ENCODE measurements around the gene TNIP3.
"Not testable (repeated sequence)": the region's sequence is repeated elsewhere in the genome, so short reads cannot be mapped to it uniquely, and the experiment has no call there.

Gene TNIP3, protein sequence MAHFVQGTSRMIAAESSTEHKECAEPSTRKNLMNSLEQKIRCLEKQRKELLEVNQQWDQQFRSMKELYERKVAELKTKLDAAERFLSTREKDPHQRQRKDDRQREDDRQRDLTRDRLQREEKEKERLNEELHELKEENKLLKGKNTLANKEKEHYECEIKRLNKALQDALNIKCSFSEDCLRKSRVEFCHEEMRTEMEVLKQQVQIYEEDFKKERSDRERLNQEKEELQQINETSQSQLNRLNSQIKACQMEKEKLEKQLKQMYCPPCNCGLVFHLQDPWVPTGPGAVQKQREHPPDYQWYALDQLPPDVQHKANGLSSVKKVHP

GRCh38 chr4:121164291-121164690 lies at the start of gene TNIP3:
Gene TNIP3, minus strand, starts transcription at chr4:121164321. Its CDS starts 196 bp downstream, at chr4:121164125.
- DNase-seq: no peak

DNA sequence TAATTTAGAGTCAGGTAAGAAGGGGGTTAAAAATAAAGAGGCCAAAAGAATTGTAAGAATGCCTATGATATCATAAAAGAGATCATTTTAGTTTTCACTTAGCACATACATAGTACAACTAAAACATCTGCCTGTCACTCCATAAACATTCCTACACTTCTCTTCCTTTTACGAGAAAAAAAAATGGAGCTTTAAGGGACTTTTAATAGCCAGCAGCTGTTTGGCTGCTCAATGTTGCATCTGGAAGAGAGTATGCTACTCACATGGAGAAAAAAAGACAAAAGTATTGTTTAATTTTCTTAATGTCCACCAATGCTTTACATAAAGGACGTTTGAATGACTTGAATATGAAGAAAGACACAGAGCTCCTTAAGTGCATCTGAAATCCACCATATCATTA lies 48.7 kb upstream of the TNIP3 start:
- DNase-seq: no peak

DNA sequence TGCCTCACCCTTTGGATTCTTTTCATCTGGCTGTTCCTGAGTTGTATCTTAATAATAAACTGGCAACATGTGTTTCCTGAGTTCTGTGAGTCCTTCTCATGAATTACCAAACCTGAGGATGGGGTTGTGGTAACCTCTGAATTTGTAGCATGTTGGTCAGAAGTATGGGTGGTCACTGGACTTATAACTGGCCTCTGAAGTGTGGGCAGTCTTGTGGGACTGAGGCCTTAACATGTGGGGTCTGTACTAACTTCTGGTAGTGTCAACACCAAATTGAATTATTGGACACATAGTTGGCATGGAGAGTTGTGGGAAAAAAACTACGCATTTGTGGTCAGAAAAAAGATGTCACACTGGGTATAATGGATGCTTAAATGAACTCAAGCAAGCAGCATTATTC lies 45.0 kb upstream of the TNIP3 start:
- DNase-seq: no peak

- DNase-seq: no peak
Observed at GRCh38 chr4:121208244-121209007, 44.3 kb upstream of the TNIP3 start.

DNA sequence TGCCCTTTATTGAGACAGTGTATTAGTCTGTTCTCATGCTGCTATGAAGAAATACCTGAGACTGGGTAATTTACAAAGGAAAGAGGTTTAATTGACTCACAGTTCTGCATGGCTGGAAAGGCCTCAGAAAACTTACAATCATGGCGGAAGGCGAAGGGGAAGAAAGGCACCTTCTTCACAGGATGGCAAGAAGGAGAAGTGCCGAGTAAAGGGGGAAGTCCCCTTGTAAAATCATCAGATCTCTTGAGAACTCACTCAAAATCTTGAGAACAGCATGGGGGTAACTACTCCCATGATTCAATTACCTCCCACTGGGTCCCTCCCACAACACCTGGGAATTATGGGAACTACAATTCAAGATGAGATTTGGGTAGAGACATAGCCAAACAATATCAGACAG lies 41.7 kb upstream of the TNIP3 start:
- not testable (repeated sequence) for DNase-seq

- no peak for DNase-seq
Observed at GRCh38 chr4:121200795-121201472, 36.8 kb upstream of the TNIP3 start.

DNA sequence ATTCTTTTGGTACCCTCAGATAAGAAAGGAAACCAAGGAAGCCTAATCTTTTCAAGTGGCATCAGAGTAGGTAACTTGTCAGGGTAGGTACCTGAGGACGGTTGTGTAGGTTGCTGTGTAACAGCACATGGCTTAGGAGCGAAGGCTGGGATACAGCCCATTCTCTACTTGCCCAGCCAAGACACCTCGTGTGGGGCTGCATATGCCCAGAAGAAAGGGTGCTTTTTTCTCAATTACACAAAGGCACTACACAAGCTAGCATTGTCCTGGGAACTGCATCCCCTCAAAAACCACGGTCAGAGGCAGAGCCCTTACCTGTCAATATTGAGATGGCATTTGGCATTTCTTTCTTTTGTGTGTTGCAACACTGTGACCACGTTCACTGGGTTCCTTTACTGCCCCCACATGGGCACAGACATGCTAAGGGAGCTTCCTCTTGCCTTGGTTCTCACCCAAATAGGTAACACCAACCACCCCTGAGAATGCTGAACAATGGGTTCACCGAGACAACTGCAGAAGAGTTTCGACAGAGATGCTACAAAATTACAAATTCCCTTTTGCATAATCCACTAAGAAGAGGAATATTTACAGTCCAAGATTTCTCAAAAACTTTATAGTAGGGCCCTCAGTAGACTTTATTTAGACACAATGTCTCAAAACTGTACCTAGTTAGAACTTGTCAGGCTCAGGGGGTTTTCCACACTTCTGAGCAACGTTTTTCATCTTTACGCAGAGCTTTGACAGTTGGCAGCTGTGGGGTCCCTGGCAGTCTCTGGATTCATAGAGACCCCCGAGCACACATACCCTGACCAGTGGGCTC lies 35.8 kb upstream of the TNIP3 start:
- no peak for DNase-seq

DNA sequence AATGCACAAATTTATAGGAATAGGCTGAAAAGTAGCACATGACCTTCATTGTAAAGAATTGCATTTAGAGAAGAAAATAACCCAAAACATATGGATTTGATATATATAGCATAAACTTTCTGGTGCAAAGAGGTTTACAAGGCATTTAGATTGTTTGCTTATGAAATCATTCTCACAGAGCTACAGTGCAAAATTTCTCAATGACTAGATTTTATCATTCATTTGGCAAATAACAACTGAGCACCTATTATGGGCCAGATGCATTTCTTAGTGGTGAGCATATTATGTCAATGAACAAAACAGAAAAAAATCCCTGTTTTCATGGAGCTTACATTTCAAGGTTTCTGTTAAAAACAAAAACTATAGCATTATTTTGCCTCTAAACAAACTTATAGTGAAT lies 34.1 kb upstream of the TNIP3 start:
- no peak for DNase-seq

DNA sequence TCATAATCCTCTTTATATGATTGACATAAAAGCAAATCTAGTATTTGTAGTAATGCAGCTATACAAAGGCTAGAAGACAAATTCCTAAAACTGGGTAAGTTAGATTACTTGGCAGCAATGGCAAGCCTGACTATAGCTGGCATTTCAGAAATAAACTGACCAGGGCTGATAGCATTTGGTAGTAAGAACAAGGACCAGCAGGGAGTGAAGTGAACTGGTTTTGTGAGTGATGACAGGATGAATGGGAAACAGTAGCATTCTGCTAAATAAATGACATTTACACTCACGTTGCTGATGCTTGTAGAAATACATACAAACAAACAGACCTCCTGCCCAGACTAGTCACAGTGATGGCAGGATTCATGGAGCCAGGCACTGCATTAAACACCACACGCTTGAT lies 31.5 kb upstream of the TNIP3 start:
- DNase-seq: no peak

DNA sequence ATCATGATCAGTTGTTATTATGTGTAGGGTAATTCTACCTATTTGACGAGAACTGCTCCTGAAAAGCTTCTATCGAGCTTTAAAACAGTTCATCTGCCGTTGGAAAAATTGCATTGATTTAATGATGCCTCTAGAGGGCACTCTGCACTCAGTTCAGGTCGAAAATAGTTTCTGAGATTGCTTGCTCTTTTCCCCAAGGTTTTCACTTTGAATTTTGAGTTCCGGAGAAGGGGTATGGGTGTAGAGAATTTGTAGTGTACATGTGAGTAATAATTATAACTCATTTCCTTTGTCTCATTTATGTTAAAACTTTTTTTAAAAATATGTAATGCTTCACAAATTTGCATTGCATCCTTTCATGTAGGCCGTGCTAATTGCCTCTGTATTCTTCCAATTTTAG lies 28.4 kb upstream of the TNIP3 start:
- peak; percentile 1 for DNase-seq

- DNase-seq: no peak
Observed at GRCh38 chr4:121192013-121192412, 27.9 kb upstream of the TNIP3 start.

- no peak for DNase-seq
Observed at GRCh38 chr4:121191361-121191760, 27.2 kb upstream of the TNIP3 start.

DNA sequence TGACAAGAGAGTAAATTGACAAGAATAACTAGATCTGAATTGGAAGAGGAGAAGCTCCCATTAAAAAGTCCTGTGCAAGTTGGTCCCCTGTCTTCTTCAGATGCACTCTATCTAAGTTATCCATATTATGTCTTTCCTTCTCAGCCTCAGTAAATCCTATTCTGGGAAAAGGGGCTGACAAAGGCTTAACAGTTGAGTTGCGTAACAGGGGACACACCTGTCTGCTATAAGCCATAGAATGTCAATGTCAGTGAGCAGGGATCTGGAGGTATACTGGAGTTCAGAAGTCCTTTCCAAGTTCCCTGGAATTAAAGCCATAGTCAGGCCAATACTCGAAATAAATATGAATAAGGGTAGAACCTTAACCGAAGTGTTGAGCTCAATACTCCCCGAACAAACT lies 26.3 kb upstream of the TNIP3 start:
- no peak for DNase-seq

GRCh38 chr4:121189326-121190215 lies 25.4 kb upstream of the TNIP3 start:
- no peak for DNase-seq

GRCh38 chr4:121187206-121187605 lies 23.1 kb upstream of the TNIP3 start:
- no peak for DNase-seq

DNA sequence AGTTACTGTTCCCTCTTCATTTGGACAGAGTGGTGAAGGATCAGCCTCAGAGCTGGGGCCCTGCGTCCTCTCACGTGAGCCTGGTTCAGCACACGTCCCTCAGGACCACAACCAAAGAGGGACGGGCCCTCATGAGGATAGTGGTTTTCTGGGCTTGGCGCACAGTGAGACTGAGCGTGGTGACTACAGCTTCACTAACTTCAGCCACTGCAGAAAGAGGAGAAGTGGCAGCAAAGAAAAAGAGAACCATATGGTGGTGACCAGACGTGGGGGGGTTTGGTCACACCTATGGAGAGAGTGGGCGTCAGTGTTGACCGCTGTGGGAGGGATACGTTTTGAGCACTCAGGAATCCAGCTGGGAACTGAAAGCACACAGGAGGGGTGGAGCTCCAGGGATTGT lies 21.8 kb upstream of the TNIP3 start:
- DNase-seq: no peak

- no peak for DNase-seq
Observed at GRCh38 chr4:121183989-121184388, 19.9 kb upstream of the TNIP3 start.

- DNase-seq: no peak
Observed at GRCh38 chr4:121183361-121183760, 19.2 kb upstream of the TNIP3 start.

DNA sequence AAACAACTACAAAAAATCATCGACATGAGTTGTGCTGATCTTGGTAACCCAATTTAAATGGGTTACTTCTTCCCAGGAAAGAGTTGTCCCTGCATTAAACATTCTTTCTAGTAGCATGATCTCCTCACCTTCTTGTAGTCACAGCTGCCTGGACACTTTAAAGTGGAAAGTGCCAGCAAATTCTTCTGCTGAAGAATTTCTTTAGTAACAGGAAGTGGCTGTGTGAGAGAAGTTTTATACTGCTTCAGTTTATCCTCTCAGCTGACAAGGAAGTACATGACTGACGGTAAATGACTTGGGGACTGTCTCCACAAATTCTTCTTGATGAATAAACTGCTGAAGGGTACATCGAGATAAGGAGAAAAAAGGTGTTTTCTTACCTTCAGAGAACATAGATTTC lies 18.2 kb upstream of the TNIP3 start:
- DNase-seq: no peak

- DNase-seq: no peak
Observed at GRCh38 chr4:121181493-121181892, 17.4 kb upstream of the TNIP3 start.

DNA sequence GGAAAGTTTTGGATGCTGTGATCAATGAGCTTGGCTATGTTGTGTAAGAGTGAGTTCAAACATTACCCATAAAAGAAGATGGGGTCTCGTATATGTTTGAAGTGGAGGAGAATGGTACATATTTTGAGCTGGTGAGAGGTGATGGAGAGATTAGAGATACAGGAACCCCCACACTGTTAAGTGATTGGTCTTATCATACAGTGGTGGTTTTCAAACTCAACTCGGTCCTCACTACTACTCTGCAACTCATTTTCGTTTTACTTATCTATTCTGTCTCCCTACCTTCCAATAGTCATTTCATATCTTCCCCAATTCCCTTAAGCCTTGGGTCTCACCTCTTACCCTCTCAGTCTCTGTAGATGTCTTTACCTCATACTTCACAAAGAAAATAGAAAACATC lies 16.4 kb upstream of the TNIP3 start:
- DNase-seq: no peak
